ENCODE measurements around the gene COX6B1.

- no peak for TF ChIP-seq USF2 (IDR thresholded peaks at IDR 0.05; ENCODE audit: low read length)
- TF ChIP-seq CTCF (IDR thresholded peaks at IDR 0.05; ENCODE audit: control extremely low read depth in 1 of 3, insufficient read depth in 1 of 3, low read depth in 1 of 3, low read length in 3 of 3) = peak in 1 of 3 experiments; percentile 8; a peak in 1 of 4 replicates
- TF ChIP-seq YY1 (IDR thresholded peaks at IDR 0.05; ENCODE audit: low read depth, low read length) = no peak
- TF ChIP-seq POLR2A (IDR thresholded peaks at IDR 0.05; ENCODE audit: control extremely low read depth in 1 of 2, low read depth in 2 of 2, low read length in 2 of 2) = peak in 1 of 2 experiments; percentile 79; a peak in 2 of 3 replicates
- no peak for TF ChIP-seq EZH2 (IDR thresholded peaks at IDR 0.05; ENCODE audit: low read depth, low read length, severe bottlenecking)
- no peak for TF ChIP-seq ZNF274 (IDR thresholded peaks at IDR 0.05; ENCODE audit: borderline replicate concordance, extremely low read depth, low read length)
- peak; percentile 37; the same call in 1 of the 2 replicates for TF ChIP-seq SP1 (IDR thresholded peaks at IDR 0.05; ENCODE audit: low read depth, low read length)
- TF ChIP-seq CEBPB (IDR thresholded peaks at IDR 0.05; ENCODE audit: low read depth, low read length) = no peak
- peak; percentile 82 for TF ChIP-seq TAF7 (optimal IDR thresholded peaks at IDR 0.05; ENCODE audit: borderline replicate concordance, low read depth, low read length)
- peak; percentile 53 for TF ChIP-seq PHF8 (conservative IDR thresholded peaks at IDR 0.05; ENCODE audit: low read depth, low read length)
- TF ChIP-seq CHD1 (IDR thresholded peaks at IDR 0.05; ENCODE audit: low read depth, low read length) = peak; percentile 91
- no peak for TF ChIP-seq NRF1 (IDR thresholded peaks at IDR 0.05; ENCODE audit: low read depth, low read length)
- peak; percentile 64; the same call in 1 of the 2 replicates for TF ChIP-seq POLR2AphosphoS5 (IDR thresholded peaks at IDR 0.05; ENCODE audit: low read depth, low read length)
- peak; percentile 97 for TF ChIP-seq JUND (IDR thresholded peaks at IDR 0.05; ENCODE audit: low read length)
Observed at GRCh38 chr19:35643255-35644205, 4.6 kb upstream of the COX6B1 start.
